GM21825 (cell line): ENCODE results near the gene MSI2.
A peak's percentile ranks its signal among the peaks of the same experiment; 100 is the strongest.
"Not testable (repeated sequence)": the region's sequence is repeated elsewhere in the genome, so short reads cannot be mapped to it uniquely, and the experiment has no call there.

ENCODE experiments used
- ATAC-seq: cut with Tn5 transposase; IDR thresholded peaks from one replicate; pipeline ENCODE4 v1.9.1; 2021; ENCODE audit warnings: mild to moderate bottlenecking, moderate library complexity; ENCODE audit not compliant: unreplicated experiment

MSI2 gene

GRCh38 chr17:57603546-57603945, 347.2 kb downstream of the MSI2 start:
- ATAC-seq, result no peak

- peak; percentile 53 for ATAC-seq
Observed at GRCh38 chr17:57603978-57604377, 347.7 kb downstream of the MSI2 start.

- ATAC-seq, result peak; percentile 72
Observed at GRCh38 chr17:57604771-57605674, 348.7 kb downstream of the MSI2 start.

- ATAC-seq, result no peak
Observed at GRCh38 chr17:57605675-57606105, 349.4 kb downstream of the MSI2 start.

GRCh38 chr17:57606111-57606875, 350.0 kb downstream of the MSI2 start:
- ATAC-seq, result no peak

- no peak for ATAC-seq
Observed at GRCh38 chr17:57607553-57608120, 351.3 kb downstream of the MSI2 start.

- ATAC-seq, result no peak
Observed at GRCh38 chr17:57608369-57609124, 352.2 kb downstream of the MSI2 start.

- no peak for ATAC-seq
Observed at GRCh38 chr17:57609125-57609877, 353.0 kb downstream of the MSI2 start.

- no peak for ATAC-seq
Observed at GRCh38 chr17:57609878-57610270, 353.6 kb downstream of the MSI2 start.

- no peak for ATAC-seq
Observed at GRCh38 chr17:57612202-57613071, 356.1 kb downstream of the MSI2 start.

GRCh38 chr17:57614742-57615141, 358.4 kb downstream of the MSI2 start:
- no peak for ATAC-seq

- no peak for ATAC-seq
Observed at GRCh38 chr17:57615836-57616757, 359.8 kb downstream of the MSI2 start.

GRCh38 chr17:57617218-57617617, 360.9 kb downstream of the MSI2 start:
- no peak for ATAC-seq

GRCh38 chr17:57619061-57619937, 363.0 kb downstream of the MSI2 start:
- no peak for ATAC-seq

- ATAC-seq, result no peak
Observed at GRCh38 chr17:57620576-57620975, 364.3 kb downstream of the MSI2 start.

GRCh38 chr17:57621791-57622190, 365.5 kb downstream of the MSI2 start:
- not testable (repeated sequence) for ATAC-seq

- no peak for ATAC-seq
Observed at GRCh38 chr17:57622306-57622682, 366.0 kb downstream of the MSI2 start.
